PFSK-1 (cell line): ENCODE measurements around the gene CRB1.

Source experiments
- POLR2AphosphoS5 ChIP-seq: IDR thresholded peaks from 2 replicates; pipeline ENCODE4 v1.6.1; 2012; ENCODE audit warnings: low read depth, mild to moderate bottlenecking, control low read depth, low read length, moderate library complexity
- REST ChIP-seq, 2 experiments: IDR thresholded peaks; 2 replicates each; pipeline versions ENCODE4 v1.6.1 to v1.8.0; 2011 to 2012; ENCODE audit warnings: low read depth in 2 of 2, low read length in 2 of 2, control low read depth in 1 of 2, inconsistent platforms in 1 of 2, mild to moderate bottlenecking in 1 of 2, moderate library complexity in 1 of 2; ENCODE audit not compliant: insufficient read depth in 1 of 2
- SIN3A ChIP-seq: IDR thresholded peaks from 2 replicates; pipeline ENCODE4 v1.6.1; 2012; ENCODE audit warnings: mild to moderate bottlenecking, low read length, moderate library complexity, borderline replicate concordance; ENCODE audit not compliant: insufficient read depth
- TAF1 ChIP-seq: IDR thresholded peaks from 2 replicates; pipeline ENCODE4 v1.6.1; 2012; ENCODE audit warnings: low read length, control low read depth, borderline replicate concordance; ENCODE audit not compliant: insufficient read depth

GRCh38 chr1:197384471-197384870 lies 116.4 kb downstream of the CRB1 start:
- TF ChIP-seq POLR2AphosphoS5 (no peak), REST (IDR thresholded peaks at IDR 0.05; ENCODE audit: insufficient read depth in 1 of 2, low read depth in 2 of 2, low read length in 2 of 2) (no peak), TAF1 (no peak), SIN3A (no peak)
